Thoracic aorta (tissue), 2 donors: Measurements from ENCODE around the gene GASK1A. TPM values are rescaled to one million over a fixed set of nuclear protein-coding genes. Genes with fewer than 3 reads are reported as not detected.

Experiments used
- ATAC-seq: fragments of 150-250 bp; one replicate; pipeline ENCODE4 v1.8.0; 2017; ENCODE audit warnings: low read depth; ENCODE audit not compliant: insufficient number of reproducible peaks, low FRiP score
- DNase-seq: peaks from one replicate; pipeline ENCODE4 v3.0.0-alpha.2; 2020; ENCODE audit warnings: low spot score
- H3K27ac ChIP-seq, 2 donors: fragments of 200-600 bp; sonication (generic); 1 replicate in 1 of 2; 2 replicates in 1 of 2; pipeline ENCODE4 v1.5.1; 2016; ENCODE audit warnings: mild to moderate bottlenecking in 2 of 2, moderate library complexity in 2 of 2
- H3K27me3 ChIP-seq: fragments of 200-600 bp; sonication (generic); replicated peaks from 2 replicates; pipeline ENCODE4 v1.6.0; 2016; ENCODE audit warnings: mild to moderate bottlenecking; ENCODE audit not compliant: insufficient read depth
- H3K36me3 ChIP-seq: fragments of 200-600 bp; sonication (generic); one replicate; pipeline ENCODE4 v1.5.1; 2016
- H3K4me1 ChIP-seq, 2 donors: fragments of 200-600 bp; sonication (generic); 1 replicate in 1 of 2; 2 replicates in 1 of 2; pipeline versions ENCODE4 v1.5.1 to v1.6.0; 2016; ENCODE audit warnings: low read depth in 2 of 2, mild to moderate bottlenecking in 1 of 2; ENCODE audit not compliant: control insufficient read depth in 1 of 2
- H3K4me3 ChIP-seq: fragments of 200-600 bp; sonication (generic); 2 replicates; pipeline ENCODE4 v1.5.1; 2016; ENCODE audit warnings: mild to moderate bottlenecking
- H3K9me3 ChIP-seq: fragments of 200-600 bp; sonication (generic); 2 replicates; pipeline ENCODE4 v1.5.1; 2016
- CTCF ChIP-seq: fragments of 200-600 bp; sonication (generic); IDR thresholded peaks from one replicate; pipeline ENCODE4 v1.5.1; 2019; ENCODE audit warnings: antibody characterized with exemption
- total RNA-seq, 2 donors: library from RNA; depleted of rRNA; stranded (reverse); fragments of >200 nt; gene quantifications; one replicate each; pipeline versions ENCODE4 v1.1.0 to v1.2.3, GENCODE V29; 2016

Gene GASK1A
- total RNA-seq, 2 donors from 2014 or later, result 10.2 to 37.3 TPM

DNA sequence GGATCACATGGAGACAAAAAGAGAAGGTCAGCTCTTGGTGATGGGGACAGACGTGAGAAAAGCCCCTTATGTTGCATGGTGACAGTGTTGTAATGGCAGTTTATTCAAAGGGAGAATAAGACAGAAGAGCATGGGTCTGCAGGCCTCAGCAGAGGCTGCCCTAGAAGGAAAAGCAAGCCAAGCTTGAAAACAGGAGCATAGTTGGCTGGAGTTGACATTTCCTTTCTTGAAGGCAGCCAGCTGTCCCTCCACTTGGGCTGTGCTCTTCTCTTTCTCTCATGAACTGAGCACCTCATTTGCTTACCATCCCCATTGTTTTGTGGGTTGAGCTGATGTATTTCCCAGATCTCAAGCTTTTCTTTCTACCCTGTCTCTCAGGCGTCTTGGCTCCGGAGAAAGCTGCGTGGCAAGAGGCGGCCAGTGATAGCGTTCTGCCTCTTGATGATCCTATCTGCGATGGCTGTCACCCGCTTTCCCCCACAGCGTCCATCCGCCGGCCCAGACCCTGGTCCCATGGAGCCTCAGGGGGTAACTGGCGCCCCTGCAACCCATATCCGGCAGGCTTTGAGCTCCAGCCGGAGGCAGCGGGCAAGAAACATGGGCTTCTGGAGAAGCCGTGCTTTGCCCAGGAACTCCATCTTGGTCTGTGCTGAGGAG, 52.9 kb downstream of the GASK1A start:
- TF ChIP-seq CTCF, result no peak
- no peak overlapping the region for H3K27ac ChIP-seq

DNA sequence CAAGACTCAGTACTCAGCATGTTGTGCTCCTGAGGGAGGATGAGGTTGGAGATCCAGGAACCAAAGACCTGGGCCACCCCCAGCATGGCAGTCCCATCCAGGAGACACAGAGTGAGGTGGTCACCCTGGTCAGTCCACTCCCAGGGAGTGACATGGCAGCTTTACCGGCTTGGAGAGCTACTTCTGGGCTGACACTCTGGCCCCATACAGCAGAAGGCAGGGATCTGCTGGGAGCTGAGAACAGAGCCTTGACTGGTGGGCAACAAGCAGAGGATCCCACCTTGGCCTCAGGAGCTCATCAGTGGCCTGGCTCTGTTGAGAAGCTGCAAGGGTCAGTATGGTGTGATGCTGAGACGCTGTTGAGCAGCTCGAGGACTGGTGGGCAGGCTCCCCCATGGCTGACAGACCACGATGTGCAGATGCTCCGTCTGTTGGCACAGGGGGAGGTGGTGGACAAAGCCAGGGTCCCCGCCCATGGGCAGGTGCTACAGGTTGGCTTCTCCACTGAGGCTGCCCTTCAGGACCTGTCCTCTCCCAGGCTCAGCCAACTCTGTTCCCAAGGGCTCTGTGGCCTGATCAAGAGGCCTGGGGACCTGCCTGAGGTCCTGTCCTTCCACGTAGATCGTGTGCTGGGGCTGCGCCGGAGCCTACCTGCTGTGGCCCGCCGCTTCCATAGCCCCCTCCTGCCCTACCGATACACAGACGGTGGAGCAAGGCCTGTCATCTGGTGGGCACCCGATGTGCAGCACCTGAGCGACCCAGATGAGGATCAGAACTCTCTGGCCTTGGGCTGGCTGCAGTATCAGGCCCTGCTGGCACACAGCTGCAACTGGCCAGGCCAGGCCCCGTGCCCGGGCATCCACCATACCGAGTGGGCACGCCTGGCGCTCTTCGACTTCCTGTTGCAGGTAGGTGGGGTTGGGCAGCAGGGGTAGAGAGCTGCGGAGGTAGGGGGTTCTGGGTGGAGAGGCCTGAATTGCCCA, 53.8 kb downstream of the GASK1A start:
- no peak for DNase-seq
- H3K36me3 ChIP-seq, result no peaks in the 10 kb centered on the region
- no peaks in the 10 kb centered on the region for H3K9me3 ChIP-seq
- no peak overlapping the region for H3K27ac ChIP-seq
- no peak overlapping the region for H3K4me3 ChIP-seq
- H3K27me3 ChIP-seq, result no peaks in the 10 kb centered on the region
- peaks cover 0 to under 1% of the 10 kb centered on the region in 2 donors for H3K4me1 ChIP-seq
- TF ChIP-seq CTCF, result no peak
- ATAC-seq, result no peak

More for the DNA sequence above, 52.9 kb downstream of the GASK1A start:
- Histone ChIP-seq H3K4me1 (peaks cover 0 to 9% of the 10 kb centered on the region in 2 donors), H3K27me3 (no peaks in the 10 kb centered on the region), H3K9me3 (no peaks in the 10 kb centered on the region), H3K4me3 (no peak overlapping the region), H3K36me3 (no peaks in the 10 kb centered on the region)
- DNase-seq (no peak), ATAC-seq (no peak)

GRCh38 chr3:43034200-43034599, 55.1 kb downstream of the GASK1A start:
- no peaks in the 10 kb centered on the region for H3K27me3 ChIP-seq
- no peaks in the 10 kb centered on the region for H3K36me3 ChIP-seq
- ATAC-seq (no peak), DNase-seq (no peak)
- no peak overlapping the region for H3K27ac ChIP-seq
- no peak overlapping the region for H3K4me3 ChIP-seq
- H3K4me1 ChIP-seq, result no peaks in the 10 kb centered on the region
- no peaks in the 10 kb centered on the region for H3K9me3 ChIP-seq
- TF ChIP-seq CTCF, result no peak

DNA sequence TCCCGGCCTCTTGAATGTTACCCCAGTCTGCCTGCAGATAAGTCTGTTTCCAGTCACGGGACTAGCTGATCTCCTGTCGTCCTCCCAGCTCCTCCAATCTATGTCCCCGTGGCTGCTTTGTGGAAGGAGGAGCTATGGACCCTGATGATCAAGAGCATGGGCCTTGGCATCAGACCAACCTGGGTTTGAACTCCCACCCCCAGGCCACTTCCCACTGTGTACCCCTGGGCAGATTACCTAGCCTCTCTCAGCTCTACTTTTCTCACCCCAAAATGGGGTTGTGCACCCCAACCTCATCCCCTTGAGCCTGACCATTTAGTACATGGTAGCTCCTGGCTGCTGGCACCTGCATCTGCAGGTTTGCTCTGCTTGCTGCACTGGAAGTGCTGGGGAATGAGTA, 55.8 kb downstream of the GASK1A start:
- no peak for ATAC-seq
- no peak for TF ChIP-seq CTCF
- no peaks in the 10 kb centered on the region for H3K4me1 ChIP-seq

GRCh38 chr3:43035801-43036365, 56.8 kb downstream of the GASK1A start:
- Histone ChIP-seq H3K36me3 (no peaks in the 10 kb centered on the region), H3K27me3 (no peaks in the 10 kb centered on the region), H3K9me3 (no peaks in the 10 kb centered on the region), H3K4me3 (no peak overlapping the region), H3K27ac (no peak overlapping the region), H3K4me1 (no peaks in the 10 kb centered on the region)
- ATAC-seq, result no peak
- TF ChIP-seq CTCF, result no peak
- no peak for DNase-seq

More for the DNA sequence above, 55.8 kb downstream of the GASK1A start:
- Histone ChIP-seq H3K4me3 (no peak overlapping the region), H3K9me3 (no peaks in the 10 kb centered on the region), H3K27me3 (no peaks in the 10 kb centered on the region), H3K36me3 (no peaks in the 10 kb centered on the region), H3K27ac (no peak overlapping the region)
- DNase-seq, result no peak
